Measurements from ENCODE around the gene GCSH.

The GCSH gene

GRCh38 chr16:81101702-81102101, 5.5 kb upstream of the GCSH start:
- no peak overlapping the region for H3K4me3 ChIP-seq (ENCODE audit: control insufficient read depth, low read depth, low read length)
- DNase-seq (ENCODE audit: low read depth): no peak
- TF ChIP-seq CTCF (conservative IDR thresholded peaks at IDR 0.05; ENCODE audit: control insufficient read depth, insufficient read depth, low read depth, low read length): no peak

GRCh38 chr16:81099958-81100357, 3.8 kb upstream of the GCSH start:
- H3K4me3 ChIP-seq (ENCODE audit: control insufficient read depth, low read depth, low read length): no peak overlapping the region
- TF ChIP-seq CTCF (conservative IDR thresholded peaks at IDR 0.05; ENCODE audit: control insufficient read depth, insufficient read depth, low read depth, low read length): no peak
- no peak for DNase-seq (ENCODE audit: low read depth)

GRCh38 chr16:81097230-81097629, 1.0 kb upstream of the GCSH start:
- no peak for DNase-seq (ENCODE audit: low read depth)
- no peak overlapping the region for H3K4me3 ChIP-seq (ENCODE audit: control insufficient read depth, low read depth, low read length)
- TF ChIP-seq CTCF (conservative IDR thresholded peaks at IDR 0.05; ENCODE audit: control insufficient read depth, insufficient read depth, low read depth, low read length): no peak

- peak overlapping the region; percentile 26 for H3K4me3 ChIP-seq (ENCODE audit: control insufficient read depth, low read depth, low read length)
- DNase-seq (ENCODE audit: low read depth): no peak
- no peak for TF ChIP-seq CTCF (conservative IDR thresholded peaks at IDR 0.05; ENCODE audit: control insufficient read depth, insufficient read depth, low read depth, low read length)
Measured at GRCh38 chr16:81096715-81097208, 567 bp upstream of the GCSH start.

GRCh38 chr16:81095653-81095952, 592 bp downstream of the GCSH start:
- no peak for DNase-seq (ENCODE audit: low read depth)
- peak overlapping the region; percentile 63 for H3K4me3 ChIP-seq (ENCODE audit: control insufficient read depth, low read depth, low read length)

GRCh38 chr16:81094771-81095251, 1.4 kb downstream of the GCSH start:
- no peak for TF ChIP-seq CTCF (conservative IDR thresholded peaks at IDR 0.05; ENCODE audit: control insufficient read depth, insufficient read depth, low read depth, low read length)
- peak overlapping the region; percentile 63 for H3K4me3 ChIP-seq (ENCODE audit: control insufficient read depth, low read depth, low read length)
- DNase-seq (ENCODE audit: low read depth): peak; percentile 66

More at GRCh38 chr16:81095653-81095952, 592 bp downstream of the GCSH start:
- TF ChIP-seq CTCF (conservative IDR thresholded peaks at IDR 0.05; ENCODE audit: control insufficient read depth, insufficient read depth, low read depth, low read length): no peak

- TF ChIP-seq CTCF (conservative IDR thresholded peaks at IDR 0.05; ENCODE audit: control insufficient read depth, insufficient read depth, low read depth, low read length): no peak
- H3K4me3 ChIP-seq (ENCODE audit: control insufficient read depth, low read depth, low read length): no peak overlapping the region
- DNase-seq (ENCODE audit: low read depth): no peak
Measured at GRCh38 chr16:81088836-81089235, 7.4 kb downstream of the GCSH start.
